HG02970 (cell line): ENCODE results near the gene SLC22A2.
"Not testable (repeated sequence)": the region's sequence is repeated elsewhere in the genome, so short reads cannot be mapped to it uniquely, and the experiment has no call there.

Experiments used
- ATAC-seq: cut with Tn5 transposase; IDR thresholded peaks from one replicate; pipeline ENCODE4 v1.9.1; 2021; ENCODE audit warnings: mild to moderate bottlenecking, moderate library complexity, moderate number of reproducible peaks; ENCODE audit not compliant: unreplicated experiment, low FRiP score

The SLC22A2 gene

DNA sequence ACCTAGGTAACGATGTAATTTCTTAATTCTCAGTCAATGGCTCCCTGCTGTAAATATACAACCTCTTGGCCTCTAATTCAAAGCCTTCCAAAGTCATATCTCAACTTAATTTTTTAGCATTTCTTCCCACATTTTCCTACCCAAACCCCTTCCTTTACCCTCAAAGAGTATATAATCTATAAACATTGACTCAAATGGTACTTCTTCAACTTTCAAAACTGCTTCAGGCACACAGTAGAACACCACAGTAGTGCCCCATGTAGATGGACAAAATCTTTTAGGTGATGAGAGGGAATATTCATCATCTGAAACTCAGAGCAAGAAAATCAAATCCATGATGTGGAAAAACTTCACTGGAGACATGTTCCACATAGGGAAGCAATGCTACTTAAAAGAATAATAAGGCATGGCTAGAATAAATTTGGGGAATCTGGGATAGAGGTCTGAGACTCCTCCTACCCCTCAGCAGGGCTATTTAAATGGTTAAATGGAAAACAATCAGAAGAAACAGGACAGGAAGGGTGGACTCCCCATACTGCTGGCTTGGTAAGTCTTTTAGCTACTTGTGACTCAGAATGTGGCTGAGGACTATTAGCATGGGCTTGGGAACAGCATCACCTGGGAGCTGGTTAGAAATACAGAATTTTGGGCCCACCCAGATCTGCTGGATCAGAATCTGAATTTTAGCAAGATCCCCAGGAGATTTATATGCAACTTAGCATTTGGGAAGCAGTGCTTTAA is 6.4 kb downstream of the SLC22A2 start:
- no peak for ATAC-seq

DNA sequence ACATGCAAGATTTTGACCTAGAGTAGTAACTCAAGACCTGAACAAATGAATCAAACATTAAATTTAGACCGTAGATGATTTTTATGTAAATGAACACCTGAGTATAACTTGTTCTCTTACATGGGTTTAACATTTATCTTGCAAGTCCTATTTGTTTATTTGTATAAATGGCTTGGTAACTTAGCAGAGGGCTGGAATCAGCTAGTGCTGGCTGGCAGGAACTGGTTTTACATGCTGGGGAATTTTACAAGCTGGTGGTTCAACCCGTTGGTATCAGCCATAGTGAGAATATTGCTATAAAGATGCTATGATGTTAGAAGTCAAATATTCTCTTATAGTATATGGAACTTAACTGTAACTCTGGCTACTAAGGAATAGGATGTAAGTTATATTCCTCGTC is 8.9 kb downstream of the SLC22A2 start:
- no peak for ATAC-seq

DNA sequence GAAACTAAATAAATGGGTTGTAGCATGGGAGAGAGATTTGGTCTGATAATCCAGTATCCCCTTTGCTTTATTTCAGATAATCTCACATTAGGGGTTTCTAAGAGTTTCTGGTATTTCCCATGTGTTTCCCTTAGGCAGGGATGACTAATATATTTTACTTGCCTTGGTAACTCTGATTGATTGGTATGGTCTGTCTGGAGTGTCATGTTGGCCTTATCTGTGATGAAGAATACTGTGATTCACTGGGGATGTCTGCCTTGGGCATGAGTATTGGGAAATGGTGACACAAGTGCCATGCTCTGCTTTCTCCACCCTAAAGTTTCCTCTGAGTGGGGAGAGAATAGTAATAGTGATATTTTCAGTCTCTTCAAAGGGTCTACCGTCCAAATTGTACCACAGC is 10.1 kb downstream of the SLC22A2 start:
- no peak for ATAC-seq

DNA sequence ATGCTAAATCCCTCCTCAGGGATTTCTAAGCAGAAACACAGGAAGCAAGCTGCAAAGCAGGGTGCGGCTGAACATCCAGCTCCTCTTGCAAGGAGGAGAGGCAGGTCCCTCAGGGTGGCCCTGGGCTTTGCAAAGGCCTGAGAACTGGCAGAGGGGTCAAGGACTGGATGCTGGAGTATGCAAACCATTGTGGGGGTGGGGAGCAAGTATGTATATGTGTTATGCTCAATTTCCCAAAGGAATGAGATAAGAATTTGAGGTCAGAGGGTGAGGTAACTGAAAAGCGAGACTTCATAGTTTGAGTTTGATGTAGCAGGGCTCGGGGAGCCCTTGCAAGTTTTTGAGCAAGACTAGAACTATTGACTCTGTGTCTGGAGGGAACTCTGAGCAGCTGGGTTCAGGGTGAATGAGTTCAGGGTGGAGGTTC is 11.2 kb downstream of the SLC22A2 start:
- no peak for ATAC-seq

DNA sequence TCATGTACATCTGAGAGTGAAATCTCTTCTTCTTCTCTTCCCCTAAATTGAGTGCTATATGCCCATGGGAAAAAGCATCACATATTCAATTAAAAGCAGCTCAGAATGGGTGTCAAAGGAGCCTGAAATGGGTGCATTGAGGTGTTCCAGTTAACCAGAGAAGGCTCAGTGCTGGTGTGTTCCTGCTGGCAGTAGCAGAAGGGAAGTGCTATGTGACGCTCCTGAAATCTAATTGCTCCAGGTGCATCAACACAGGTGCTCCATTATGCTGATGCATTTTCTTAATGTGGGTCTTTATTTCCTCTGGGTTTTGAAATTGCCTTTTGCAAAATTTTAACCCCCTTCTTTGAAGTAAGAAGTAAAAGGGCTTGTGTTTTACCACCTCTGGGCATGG is 17.9 kb downstream of the SLC22A2 start:
- no peak for ATAC-seq

DNA sequence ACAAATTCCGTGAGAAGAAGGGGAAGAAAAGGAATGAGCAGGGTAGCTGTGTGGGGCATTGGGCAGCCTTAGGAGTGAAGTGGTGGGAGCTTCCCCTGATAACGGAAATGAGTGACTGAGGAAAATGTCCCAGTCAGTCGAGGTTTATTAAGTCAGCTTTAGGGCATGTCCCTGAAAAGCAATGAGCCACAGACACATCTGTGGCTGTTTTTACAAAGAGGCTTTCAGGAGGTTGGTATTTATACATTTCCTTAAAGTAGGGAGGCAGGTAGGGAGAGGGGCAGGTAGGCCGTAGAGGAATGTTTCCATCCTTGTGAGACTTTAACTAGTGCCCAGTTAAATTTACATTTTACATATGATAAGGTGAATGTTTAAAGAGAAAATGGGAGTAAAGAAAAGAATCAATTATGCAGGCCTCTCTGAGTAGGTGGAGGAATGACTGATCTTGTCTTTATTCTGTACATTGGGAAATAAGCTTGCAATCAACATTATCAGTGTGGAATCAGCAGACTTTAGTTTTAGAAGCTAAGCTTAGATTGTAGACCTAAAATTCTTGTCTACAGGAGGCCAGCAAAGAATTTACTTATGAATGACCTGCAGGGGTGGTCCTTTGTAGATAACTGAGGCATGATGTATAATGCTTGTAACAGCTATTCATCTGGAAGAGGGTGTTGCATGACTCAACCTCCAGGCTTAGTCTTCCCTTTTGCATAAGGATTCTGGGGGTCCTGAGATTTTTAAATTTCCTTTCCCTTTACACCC is 18.5 kb downstream of the SLC22A2 start:
- no peak for ATAC-seq

DNA sequence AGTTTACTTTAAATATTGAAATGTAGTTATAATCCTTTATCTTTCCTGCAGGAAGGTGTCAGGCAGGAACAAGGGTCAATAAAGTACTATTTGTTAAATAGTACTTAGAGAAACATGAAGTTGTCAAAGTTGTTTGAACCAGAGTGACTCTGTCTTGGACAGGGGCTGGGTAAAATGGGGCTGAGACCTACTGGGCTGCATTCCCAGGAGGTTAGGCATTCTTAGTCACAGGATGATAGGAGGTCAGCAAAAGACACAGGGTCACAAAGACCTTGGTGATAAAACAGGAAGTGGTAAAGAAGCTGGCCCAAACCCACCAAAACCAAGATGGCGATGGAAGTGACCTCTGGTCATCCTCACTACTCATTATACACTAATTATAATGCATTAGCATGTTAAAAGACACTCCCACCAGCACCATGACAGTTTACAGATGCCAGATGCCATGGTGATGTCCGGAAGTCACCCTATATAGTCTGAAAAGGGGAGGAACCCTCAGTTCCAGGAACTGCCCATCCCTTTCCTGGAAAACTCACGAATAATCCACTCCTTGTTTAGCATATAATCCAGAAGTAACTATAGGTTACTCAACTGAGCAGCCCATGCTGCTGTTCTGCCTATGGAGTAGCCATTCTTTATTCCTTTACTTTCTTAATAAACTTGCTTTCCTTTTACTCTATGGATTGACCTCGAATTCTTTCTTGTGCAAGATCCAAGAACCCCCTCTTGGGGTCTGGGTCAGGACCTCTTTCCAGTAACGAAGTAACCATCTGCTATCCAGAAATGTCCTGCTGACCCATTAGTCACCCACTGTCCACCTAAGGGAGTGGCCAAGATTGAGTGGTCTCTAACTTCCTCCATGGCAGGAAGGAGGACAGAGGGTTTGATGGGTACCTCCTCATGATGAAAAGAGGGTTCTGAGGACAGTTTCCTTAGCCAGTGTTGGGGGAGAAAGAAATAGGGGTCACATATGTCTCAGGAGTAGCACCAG is 19.6 kb downstream of the SLC22A2 start:
- ATAC-seq = no peak

DNA sequence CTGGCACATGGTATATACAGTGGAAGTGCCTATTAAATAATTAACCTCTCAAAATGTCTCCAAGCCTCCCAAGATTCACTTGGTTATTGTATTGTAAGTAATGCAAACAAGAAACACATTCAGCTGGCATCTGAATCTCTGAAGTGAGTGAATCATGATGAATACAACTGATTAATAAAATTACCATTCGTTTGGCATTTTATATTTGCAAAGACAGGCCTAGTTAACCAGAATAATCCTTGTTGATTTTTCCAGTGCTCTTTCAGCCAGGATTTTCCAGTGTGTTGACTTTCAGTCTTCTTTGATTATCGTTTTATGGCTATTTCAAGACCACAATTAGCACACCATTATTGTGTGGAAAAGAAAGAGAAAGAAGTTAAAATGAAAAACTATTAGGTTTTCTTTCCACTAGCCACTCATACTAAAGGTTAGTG is 20.3 kb downstream of the SLC22A2 start:
- ATAC-seq = no peak

DNA sequence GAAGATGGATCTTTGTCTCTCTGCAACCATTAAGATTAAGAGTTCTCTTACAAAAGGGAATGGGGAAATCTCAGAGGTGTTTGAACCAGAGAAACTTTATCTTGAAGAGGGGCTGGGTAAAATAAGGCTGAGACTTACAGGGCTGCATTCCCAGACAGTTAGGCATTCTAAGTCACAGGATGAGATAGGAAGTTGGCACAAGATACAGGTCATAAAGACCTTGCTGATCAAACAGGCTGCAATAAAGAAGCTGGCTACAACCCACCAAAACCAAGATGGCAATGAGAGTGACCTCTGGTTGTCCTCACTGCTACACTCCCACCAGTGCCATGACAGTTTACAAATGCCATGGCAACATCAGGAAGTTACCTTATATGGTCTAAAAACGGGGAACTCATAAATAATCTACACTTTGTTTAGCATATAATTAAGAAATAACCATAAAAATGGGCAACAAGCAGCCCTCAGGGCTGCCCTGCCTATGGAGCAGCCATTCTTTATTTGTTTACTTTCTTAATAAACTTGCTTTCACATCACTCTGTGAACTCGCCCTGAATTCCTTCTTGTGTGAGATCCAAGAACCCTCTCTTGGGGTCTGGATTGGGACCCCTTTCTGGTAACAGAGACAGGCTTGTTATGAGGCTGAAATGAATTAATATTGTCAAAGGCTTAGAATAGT is 20.9 kb downstream of the SLC22A2 start:
- not testable (repeated sequence) for ATAC-seq

DNA sequence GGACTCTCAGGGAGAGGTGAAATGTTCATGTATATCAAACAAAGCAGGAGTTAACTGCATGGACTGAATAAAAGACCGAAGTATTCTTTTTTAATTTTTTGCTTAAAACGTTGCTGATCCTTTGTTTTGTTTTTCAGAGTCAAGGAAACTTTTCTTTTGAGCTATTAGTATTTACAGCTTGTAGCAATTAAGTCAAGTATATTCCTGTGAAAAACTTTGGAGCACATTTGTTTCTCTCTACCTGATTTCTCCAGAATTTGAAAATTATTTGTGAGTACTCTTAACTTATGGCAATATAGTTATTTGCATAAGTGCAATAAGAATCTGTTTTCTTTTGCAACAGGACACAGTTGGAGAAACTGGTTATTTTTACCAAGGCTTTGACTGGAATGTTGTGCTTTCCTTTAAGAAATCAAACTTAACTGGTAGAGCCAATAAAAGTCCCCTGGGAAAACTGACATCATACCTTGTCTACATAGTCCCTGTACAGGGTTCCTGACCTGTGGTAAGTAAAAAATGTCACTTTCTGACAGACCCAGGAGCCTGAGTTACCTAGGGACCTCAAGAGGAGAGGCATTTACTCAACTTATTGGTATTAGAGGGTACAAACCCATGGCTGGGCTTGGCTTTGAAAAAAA is 22.3 kb downstream of the SLC22A2 start:
- not testable (repeated sequence) for ATAC-seq

DNA sequence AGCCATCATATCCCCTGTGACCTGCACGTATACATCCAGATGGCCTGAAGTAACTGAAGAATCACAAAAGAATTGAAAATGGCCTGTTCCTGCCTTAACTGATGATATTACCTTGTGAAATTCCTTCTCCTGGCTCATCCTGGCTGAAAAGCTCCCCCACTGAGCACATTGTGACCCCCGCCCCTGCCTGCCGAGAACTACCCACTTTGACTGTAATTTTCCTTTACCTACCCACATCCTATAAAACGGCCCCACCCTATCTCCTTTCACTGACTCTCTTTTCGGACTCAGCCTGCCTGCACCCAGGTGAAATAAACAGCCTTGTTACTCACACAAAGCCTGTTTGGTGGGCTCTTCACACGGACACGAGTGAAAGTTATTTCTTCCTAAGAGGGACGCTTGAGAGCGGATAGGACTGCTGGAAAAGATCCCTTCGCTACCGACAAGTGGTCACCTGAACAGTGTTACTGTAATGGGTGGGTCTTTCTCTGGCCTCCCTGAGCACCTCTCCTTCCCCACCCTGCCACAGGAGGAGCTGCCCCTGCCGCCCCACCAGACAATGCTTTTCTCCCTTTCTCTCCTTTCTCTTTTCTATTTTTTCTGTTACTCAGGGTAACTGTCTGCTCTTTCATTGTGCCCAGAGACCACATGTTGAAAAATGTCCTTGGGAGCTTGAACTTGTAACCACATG is 24.5 kb downstream of the SLC22A2 start:
- ATAC-seq = not testable (repeated sequence)

DNA sequence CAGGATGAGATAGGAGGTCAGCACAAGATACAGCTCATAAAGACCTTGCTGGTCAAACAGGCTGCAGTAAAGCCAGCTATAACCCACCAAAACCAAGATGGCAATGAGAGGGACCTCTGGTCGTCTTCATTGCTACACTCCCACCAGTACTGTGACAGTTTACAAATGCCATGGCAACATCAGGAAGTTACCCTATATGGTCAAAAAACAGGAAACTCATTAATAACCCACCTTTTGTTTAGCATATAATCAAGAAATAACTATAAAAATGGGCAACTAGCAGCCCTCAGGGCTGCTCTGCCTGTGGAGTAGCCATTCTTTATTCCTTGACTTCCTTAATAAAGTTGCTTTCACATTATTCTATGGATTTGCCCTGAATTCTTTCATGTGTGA is 30.9 kb downstream of the SLC22A2 start:
- no peak for ATAC-seq

DNA sequence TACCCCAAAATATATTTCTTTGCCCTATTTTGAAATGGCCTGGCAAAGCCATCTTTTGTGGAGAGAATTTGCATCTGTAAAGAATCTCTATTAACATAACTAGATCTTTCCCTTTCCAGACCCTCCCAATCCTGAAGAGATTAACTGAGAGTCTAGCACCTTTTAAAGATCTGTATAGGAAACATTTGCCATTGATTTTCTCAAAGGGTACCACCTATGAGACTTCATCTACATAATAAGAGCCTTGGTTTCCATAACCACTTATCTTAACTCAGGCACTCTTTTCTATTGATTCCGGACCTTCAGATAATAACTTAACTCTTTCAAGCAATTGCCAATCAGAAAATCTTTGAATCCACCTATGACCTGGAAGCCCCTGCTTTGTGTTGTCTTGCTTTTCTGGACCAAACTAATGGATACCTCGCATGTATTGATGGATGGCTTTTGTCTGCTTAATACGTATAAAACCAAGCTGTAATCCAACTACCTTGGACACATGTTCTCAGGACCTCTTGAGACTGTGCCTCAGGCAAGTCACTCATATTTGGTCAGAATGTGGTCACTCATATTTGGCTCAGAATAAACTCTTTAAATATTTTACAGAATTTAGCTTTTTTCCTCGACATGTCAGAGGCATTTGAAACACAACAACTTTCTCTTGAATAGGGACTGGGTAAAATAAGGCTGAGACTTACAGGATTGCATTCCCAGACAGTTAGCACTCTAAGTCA is 31.4 kb downstream of the SLC22A2 start:
- no peak for ATAC-seq

DNA sequence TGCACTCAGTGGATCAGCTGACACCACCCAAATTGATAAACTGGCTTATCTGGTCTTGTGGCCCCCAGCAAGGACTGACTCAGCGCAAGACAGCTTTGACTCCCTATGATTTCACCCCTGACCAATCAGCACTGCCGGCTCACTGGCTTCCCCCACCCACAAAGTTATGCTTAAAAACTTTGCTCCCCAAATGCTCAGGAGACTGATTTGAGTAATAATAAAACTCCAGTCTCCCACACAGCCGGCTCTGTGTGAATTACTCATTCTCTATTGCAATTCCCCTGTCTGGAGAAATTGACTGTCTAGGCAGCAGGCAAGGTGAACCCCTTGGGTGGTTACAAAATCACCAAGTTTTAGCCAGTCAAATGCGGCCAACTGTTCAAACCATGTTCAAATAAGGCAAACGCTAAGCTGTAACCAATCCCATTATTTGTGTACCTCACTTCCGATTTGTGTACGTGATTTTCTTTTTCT is 32.5 kb downstream of the SLC22A2 start:
- no peak for ATAC-seq

DNA sequence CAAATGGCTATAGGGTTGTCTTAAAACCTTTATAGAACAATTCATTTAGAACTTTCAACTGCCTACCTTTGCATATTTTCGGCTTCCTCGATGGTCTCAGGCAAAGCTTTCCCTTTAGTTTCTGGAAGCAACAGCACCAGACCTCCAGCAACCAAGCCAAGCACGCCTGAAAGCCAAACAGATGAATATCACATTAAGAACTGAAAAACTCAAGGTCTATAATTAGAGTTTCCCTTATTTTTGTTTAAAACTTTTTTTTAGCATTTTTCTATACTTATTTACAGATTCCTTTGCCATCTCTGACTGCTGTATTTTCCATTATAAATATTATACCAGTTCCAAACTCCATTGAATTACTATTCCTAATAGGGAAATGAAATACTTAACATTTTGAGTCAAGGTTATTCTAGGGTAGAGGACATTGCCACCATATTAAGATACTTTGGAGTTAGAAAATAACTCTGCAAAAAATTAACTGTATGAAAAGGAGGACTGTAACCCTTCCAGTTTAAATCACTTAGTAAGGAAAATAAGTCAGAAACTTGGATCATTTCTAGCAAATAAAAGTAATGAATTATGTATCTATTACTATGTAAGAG is 33.9 kb downstream of the SLC22A2 start:
- ATAC-seq = no peak

DNA sequence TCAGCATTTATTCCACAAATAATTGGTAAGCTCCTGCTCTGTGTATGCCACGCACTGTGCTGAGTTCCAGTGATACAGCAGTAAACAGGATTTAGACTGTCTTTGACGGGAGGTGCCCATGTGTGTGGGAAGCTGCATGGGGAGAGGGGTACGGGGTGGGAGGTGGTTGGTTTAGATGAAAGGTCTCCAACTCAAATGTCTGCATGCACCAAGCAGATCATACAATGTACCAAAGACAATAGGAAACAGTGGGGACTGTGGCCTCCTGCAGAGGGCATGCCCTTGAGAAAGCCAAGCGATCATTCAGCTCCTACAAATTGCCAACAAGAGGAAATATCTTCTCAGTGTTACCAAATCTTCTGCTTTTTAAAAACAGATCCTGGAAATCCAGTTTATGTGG is 36.1 kb downstream of the SLC22A2 start:
- ATAC-seq = no peak

DNA sequence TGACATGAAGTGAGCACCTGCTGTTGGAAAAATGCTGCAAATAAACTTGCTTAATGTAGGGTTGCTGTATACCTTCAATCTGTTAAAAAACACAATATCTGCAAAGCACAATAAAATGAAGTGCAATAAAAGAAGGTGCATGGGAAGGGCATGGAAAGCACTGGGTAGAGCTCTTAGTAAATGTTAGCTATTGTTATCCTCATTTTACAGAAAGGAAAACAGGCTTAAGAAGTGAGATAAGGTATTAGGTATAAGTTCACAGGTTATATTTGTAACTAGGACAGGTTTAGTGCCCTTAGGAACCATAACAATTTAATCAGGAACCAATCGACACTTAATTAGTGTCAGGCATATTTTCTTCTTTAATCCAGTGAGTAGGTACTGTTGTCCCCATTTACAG is 36.7 kb downstream of the SLC22A2 start:
- ATAC-seq = no peak

DNA sequence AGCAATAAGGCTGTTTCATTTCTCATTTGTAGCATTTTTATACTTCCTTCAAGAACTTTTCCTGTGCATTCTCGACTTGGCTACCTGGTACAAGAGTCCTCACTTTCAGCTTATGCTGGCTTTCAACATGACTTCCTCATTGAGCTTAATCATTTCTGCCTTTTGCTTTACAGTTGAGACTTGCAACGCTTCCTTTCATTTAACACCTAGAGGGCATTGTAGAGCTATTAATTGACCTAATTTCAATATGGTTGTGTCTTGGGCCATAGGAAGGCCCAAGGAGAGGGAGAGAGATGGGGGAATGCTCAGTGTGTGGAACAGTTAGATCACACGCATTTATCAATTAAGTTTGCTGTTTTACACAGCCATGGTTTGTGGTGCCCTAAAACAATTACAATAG is 37.2 kb downstream of the SLC22A2 start:
- no peak for ATAC-seq
